ENCODE measurements around the gene TPX2.
A peak's percentile ranks its signal among the peaks of the same experiment; 100 is the strongest.

The TPX2 gene

GRCh38 chr20:31713312-31714273 lies 25.5 kb upstream of the TPX2 start:
- DNase-seq (ENCODE audit: low read depth) = no peak
- TF ChIP-seq CTCF (conservative IDR thresholded peaks at IDR 0.05; ENCODE audit: low read depth, low read length) = no peak
- peak overlapping the region; percentile 6 for H3K4me3 ChIP-seq (ENCODE audit: low read length)

DNA sequence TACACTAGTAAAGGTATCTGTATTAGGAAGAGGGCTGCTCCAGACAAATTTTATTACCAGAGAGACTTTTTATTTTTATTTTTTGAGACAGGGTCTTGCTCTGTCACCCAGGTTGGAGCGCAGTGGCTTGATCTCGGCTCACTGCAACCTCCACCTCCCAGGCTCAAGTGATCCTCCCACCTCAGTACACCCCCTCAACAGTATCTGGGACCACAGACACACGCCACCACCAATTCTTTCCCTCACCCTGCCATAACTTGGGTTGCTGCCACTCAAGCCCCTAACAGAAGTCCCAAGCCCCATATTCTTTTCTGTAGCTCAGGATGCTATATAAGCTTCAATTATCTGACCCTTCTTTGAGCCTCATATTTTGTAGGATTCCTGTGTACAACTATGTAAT lies 23.3 kb upstream of the TPX2 start:
- H3K4me3 ChIP-seq (ENCODE audit: low read length) = peak overlapping the region; percentile 4
- TF ChIP-seq CTCF (conservative IDR thresholded peaks at IDR 0.05; ENCODE audit: low read depth, low read length) = no peak
- no peak for DNase-seq (ENCODE audit: low read depth)

GRCh38 chr20:31716351-31716750 lies 22.7 kb upstream of the TPX2 start:
- DNase-seq (ENCODE audit: low read depth) = no peak
- H3K4me3 ChIP-seq (ENCODE audit: low read length) = peak overlapping the region; percentile 32
- TF ChIP-seq CTCF (conservative IDR thresholded peaks at IDR 0.05; ENCODE audit: low read depth, low read length) = no peak

DNA sequence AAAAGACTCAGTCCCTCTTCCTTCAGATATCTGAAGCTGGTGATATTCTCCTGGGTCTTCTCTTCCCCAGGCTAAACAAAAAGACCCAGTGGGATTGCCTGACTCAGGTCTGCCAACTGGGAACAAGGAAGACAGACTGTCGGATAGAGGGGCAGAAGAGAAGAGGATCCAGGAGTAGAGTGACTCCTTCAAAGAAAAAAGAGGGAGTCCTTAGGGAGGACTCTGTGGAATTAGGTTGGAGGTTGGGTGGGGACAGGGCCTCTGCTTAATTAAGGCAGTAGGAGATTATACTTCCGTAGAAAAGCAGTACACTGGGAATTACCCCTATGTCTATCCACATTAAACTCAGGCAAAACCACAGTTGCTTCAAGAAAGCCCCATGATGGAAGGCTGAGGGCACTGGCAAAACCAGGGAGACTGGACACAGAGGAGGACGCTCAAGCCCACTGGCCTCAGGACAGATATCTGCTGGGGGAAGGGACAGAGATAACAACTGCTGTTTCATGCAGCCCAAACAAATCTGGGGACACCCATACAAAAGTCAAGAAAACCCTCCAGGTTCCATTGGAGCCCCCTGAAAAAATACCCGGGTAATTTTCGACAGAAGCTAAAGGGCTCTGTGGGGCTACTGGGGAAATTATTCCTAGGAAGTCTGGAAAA lies 22.1 kb upstream of the TPX2 start:
- H3K4me3 ChIP-seq (ENCODE audit: low read length) = peak overlapping the region; percentile 32
- DNase-seq (ENCODE audit: low read depth) = no peak
- TF ChIP-seq CTCF (conservative IDR thresholded peaks at IDR 0.05; ENCODE audit: low read depth, low read length) = no peak

- DNase-seq (ENCODE audit: low read depth) = no peak
- TF ChIP-seq CTCF (conservative IDR thresholded peaks at IDR 0.05; ENCODE audit: low read depth, low read length) = no peak
- peak overlapping the region; percentile 32 for H3K4me3 ChIP-seq (ENCODE audit: low read length)
Observed at GRCh38 chr20:31717478-31718201, 21.4 kb upstream of the TPX2 start.

GRCh38 chr20:31718952-31719643 lies 20.0 kb upstream of the TPX2 start:
- H3K4me3 ChIP-seq (ENCODE audit: low read length) = peak overlapping the region; percentile 73
- DNase-seq (ENCODE audit: low read depth) = no peak
- no peak for TF ChIP-seq CTCF (conservative IDR thresholded peaks at IDR 0.05; ENCODE audit: low read depth, low read length)

Measured in retinal pigment epithelial cell (primary cell).